GM18520 (cell line): ENCODE measurements around the gene LRSAM1.
"Not testable (repeated sequence)": the region's sequence is repeated elsewhere in the genome, so short reads cannot be mapped to it uniquely, and the experiment has no call there.

ENCODE experiments used
- ATAC-seq: cut with Tn5 transposase; IDR thresholded peaks from one replicate; pipeline ENCODE4 v1.9.1; 2021; ENCODE audit not compliant: unreplicated experiment

Gene LRSAM1

GRCh38 chr9:127455324-127455992 lies 4.1 kb downstream of the LRSAM1 start:
- ATAC-seq: no peak

GRCh38 chr9:127457191-127457878 lies 6.0 kb downstream of the LRSAM1 start:
- ATAC-seq: no peak

- no peak for ATAC-seq
Observed at GRCh38 chr9:127458921-127459320, 7.6 kb downstream of the LRSAM1 start.

GRCh38 chr9:127463382-127463781 lies 12.1 kb downstream of the LRSAM1 start:
- no peak for ATAC-seq

- ATAC-seq: no peak
Observed at GRCh38 chr9:127463911-127464310, 12.6 kb downstream of the LRSAM1 start.

- ATAC-seq: not testable (repeated sequence)
Observed at GRCh38 chr9:127466407-127466917, 15.2 kb downstream of the LRSAM1 start.

GRCh38 chr9:127467621-127468020 lies 16.3 kb downstream of the LRSAM1 start:
- no peak for ATAC-seq

- ATAC-seq: no peak
Observed at GRCh38 chr9:127470662-127471061, 19.4 kb downstream of the LRSAM1 start.

GRCh38 chr9:127473501-127473900 lies 22.2 kb downstream of the LRSAM1 start:
- ATAC-seq: no peak

- no peak for ATAC-seq
Observed at GRCh38 chr9:127473932-127474331, 22.6 kb downstream of the LRSAM1 start.

- no peak for ATAC-seq
Observed at GRCh38 chr9:127474592-127474991, 23.3 kb downstream of the LRSAM1 start.

GRCh38 chr9:127479507-127480081 lies 28.3 kb downstream of the LRSAM1 start:
- ATAC-seq: no peak

- no peak for ATAC-seq
Observed at GRCh38 chr9:127482662-127483061, 31.4 kb downstream of the LRSAM1 start.

GRCh38 chr9:127485995-127486394 lies 34.7 kb downstream of the LRSAM1 start:
- ATAC-seq: no peak

GRCh38 chr9:127488946-127489345 lies 37.6 kb downstream of the LRSAM1 start:
- ATAC-seq: no peak

- no peak for ATAC-seq
Observed at GRCh38 chr9:127489471-127490115, 38.3 kb downstream of the LRSAM1 start.

- ATAC-seq: no peak
Observed at GRCh38 chr9:127490535-127491230, 39.4 kb downstream of the LRSAM1 start.

- no peak for ATAC-seq
Observed at GRCh38 chr9:127491516-127491915, 40.2 kb downstream of the LRSAM1 start.

GRCh38 chr9:127492616-127493015 lies 41.3 kb downstream of the LRSAM1 start:
- no peak for ATAC-seq

- no peak for ATAC-seq
Observed at GRCh38 chr9:127493592-127494303, 42.4 kb downstream of the LRSAM1 start.
